ENCODE measurements around the gene ZNF423.

ZNF423 gene

GRCh38 chr16:49778202-49778930, 77.5 kb downstream of the ZNF423 start:
- no peak for FAIRE-seq

GRCh38 chr16:49776734-49777133, 79.2 kb downstream of the ZNF423 start:
- FAIRE-seq = no peak

DNA sequence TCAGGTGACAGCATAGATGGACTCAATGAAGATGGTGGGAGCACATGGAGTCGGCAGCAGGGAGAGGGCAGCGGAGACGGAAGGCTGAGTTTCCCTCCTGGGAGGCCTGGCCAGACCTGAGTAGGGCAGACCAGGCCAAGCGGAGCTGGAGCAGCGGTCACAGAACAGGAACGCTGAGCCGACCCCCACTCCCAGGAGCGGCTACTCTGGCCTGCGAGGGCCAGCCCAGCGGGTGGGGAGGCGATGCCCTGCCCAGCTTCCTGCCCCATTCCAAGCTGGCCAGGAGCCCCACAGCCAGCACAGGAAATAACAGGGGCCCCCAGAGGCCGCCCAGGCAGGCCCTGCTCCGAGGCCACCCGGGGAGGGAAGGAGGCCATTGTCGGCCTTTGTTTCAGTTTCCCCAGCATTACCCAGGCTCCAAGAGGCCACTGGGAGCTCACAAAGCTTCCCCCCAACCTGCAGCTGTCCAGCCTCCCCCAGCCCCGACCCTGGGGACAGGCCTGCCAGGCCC, 79.8 kb downstream of the ZNF423 start:
- no peak for FAIRE-seq

DNA sequence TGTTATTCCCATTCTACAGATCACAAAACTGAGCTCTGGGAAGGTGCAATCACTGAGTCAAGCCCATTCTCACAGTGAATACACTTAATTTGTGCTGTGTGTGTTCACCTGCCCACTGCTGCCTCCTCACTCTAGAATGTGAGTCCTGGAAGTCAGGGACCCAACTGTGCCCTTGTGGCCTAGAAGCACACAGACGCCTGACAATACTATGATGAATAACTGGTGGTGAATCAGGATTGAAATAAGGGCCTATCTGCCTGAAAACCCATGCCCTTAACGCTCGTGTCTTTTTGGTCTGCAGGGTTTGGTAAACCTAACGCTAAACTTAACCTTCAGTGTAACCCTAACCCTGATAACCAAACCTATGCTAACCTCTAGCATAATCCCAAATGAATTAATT, 80.3 kb downstream of the ZNF423 start:
- FAIRE-seq = no peak

- FAIRE-seq = no peak
Measured at GRCh38 chr16:49775018-49775417, 80.9 kb downstream of the ZNF423 start.

GRCh38 chr16:49773534-49774475, 82.1 kb downstream of the ZNF423 start:
- FAIRE-seq = no peak

- FAIRE-seq = no peak
Measured at GRCh38 chr16:49767998-49768397, 87.9 kb downstream of the ZNF423 start.

GRCh38 chr16:49767414-49767813, 88.5 kb downstream of the ZNF423 start:
- FAIRE-seq = no peak

- FAIRE-seq = no peak
Measured at GRCh38 chr16:49766225-49766624, 89.7 kb downstream of the ZNF423 start.

- no peak for FAIRE-seq
Measured at GRCh38 chr16:49763826-49764225, 92.1 kb downstream of the ZNF423 start.

DNA sequence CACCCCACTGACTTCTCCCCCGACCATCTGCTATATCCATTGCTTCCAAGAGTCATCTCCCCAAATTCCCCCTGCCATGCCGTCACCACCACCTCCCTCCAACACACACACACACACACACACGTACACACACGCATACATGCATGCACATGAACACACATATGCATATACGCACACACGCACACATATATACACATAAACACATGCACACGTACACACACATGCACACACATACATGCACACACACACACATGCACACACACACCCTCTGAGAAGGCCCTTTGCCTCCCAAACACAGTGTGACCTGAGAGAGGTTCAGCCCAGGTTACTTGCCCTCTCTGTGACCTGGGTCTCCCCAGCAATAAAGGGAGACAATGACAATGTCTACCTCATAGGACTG, 95.1 kb downstream of the ZNF423 start:
- FAIRE-seq = no peak

DNA sequence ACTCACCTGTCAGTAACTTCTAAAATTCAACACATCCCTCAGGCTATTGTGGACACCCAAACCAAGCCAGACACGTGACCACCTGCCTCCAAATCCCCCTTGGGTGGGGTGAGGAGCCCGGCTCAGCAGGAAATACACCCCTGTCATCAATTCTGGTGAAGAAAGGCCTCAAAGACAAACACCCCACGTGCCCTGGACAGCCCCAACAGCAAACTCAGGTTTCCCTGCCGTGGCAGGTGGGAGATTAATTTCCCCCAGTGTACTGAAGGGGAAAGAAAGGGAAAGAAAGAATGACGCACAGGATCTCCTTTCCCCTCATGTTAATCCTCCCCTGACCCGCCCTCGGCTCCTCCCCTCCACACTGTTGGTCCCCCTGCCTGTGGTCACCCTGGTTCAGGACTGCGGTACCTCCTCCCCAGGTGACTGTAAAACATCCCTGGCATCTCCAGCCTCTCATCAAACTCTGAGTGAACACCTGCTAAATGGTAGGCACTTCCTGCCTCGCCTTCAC, 98.3 kb downstream of the ZNF423 start:
- no peak for FAIRE-seq

GRCh38 chr16:49756775-49757558, 98.9 kb downstream of the ZNF423 start:
- FAIRE-seq = no peak

DNA sequence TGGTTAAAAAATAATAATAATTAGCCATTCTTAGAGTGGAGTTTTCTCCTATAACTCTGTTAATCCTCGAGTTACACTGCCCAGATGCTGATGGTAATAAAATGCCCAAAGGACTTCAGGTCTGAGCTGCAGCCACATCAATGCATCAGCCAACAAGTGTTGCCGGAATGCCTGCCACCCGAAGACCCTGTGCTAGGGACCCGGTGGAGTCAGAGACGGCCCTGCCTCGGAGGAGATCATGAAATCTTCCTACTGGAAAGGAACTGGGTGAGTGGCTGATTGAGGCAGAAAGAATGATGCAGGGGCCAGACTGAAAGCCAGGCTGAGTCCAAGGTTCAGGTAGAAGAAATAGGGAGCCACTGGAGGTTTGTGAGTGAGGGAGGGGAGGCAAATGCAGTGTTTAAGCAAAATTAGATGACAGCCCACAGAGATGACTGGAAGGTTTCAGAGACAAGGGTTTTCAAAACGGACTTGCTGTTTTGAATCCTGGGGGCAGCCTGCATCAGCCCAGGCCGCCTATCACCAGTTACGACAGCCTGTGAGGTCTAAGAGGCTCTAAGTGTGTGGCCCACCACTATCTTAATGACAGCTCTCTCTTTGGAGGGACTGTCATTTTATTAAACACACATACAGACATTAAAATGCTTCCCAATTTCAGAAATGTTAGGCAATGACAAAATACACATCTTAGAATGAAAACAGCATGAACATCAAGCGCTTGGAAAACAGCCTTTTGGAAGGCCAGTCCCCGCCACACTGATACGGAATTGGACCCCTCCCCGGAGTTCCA, 100.0 kb downstream of the ZNF423 start:
- no peak for FAIRE-seq

DNA sequence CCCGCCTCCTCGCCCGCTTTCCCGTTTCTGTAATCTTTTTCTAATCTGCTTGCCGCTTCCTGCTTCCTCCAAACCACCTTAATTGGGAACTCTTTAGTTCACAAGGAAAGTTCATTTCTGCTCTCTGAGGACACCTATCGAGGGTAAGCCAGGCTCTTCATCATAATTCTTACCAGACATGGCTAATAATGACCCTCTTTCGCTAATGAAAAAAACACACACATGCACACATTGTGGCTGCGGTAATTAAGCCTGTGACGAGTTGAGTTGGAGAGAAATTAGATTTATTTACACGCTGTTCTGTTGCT, 100.6 kb downstream of the ZNF423 start:
- FAIRE-seq = no peak

- FAIRE-seq = no peak
Measured at GRCh38 chr16:49754495-49755312, 101.2 kb downstream of the ZNF423 start.

- no peak for FAIRE-seq
Measured at GRCh38 chr16:49750341-49751000, 105.4 kb downstream of the ZNF423 start.

DNA sequence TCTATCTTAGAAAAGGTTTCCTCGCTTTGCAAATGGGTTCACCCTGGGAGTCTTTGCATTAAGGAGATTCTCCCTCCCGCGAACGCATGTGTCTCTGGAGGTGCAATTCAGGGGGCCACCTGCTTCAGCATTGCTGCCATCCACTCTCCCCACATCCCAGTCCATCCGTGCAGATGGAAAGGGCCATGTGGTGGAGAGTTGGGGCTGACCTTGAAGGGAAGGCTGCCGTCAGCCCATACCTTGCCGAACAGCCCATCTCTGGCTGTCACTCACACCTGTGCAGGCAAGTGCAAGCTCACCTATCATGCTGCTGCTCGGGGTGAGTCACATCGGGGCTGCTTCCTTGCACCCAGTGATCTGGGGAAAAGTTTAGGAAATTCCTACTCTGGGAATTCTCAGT, 106.1 kb downstream of the ZNF423 start:
- FAIRE-seq = no peak

DNA sequence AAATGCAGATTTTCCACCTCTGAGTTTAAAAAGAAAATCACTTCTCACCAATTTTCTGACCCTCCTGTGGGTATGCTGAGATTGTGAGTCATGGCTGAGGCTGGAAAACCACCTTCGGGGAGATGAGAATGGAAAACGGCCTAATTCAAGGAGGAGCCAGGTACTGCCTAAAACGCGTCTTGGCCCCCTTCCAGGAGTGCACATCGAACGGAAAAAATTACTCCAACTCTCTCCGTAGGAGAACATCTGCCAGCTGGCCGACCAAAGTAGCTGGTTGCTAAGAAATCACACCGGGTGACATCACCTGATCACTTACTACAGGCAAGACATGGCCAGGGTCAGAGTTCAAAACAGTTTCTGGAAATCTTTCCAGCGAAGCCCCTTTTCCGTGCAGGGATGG, 107.6 kb downstream of the ZNF423 start:
- FAIRE-seq = no peak

GRCh38 chr16:49747654-49748053, 108.3 kb downstream of the ZNF423 start:
- no peak for FAIRE-seq

GRCh38 chr16:49746545-49746944, 109.4 kb downstream of the ZNF423 start:
- FAIRE-seq = no peak
